Prostate gland (tissue), 2 donors: ENCODE data around the gene SLF1. TPM values are rescaled to one million over a fixed set of nuclear protein-coding genes. Genes with fewer than 3 reads are reported as not detected.

Experiments
- DNase-seq: peaks from one replicate; pipeline ENCODE4 v3.0.0-alpha.2; 2019; ENCODE audit warnings: low spot score
- H3K27ac ChIP-seq, 2 donors: fragments of 200-600 bp; sonication (generic); 2 replicates each; pipeline ENCODE4 v1.5.1; 2017 to 2019
- H3K27me3 ChIP-seq: fragments of 200-600 bp; sonication (generic); replicated peaks from 2 replicates; pipeline ENCODE4 v1.5.1; 2019; ENCODE audit not compliant: insufficient read depth
- H3K36me3 ChIP-seq, 2 donors: fragments of 200-600 bp; sonication (generic); 1 replicate in 1 of 2; 2 replicates in 1 of 2; pipeline versions ENCODE4 v1.5.1 to v1.8.1; 2017 to 2019
- H3K4me1 ChIP-seq: fragments of 200-600 bp; sonication (generic); replicated peaks from 2 replicates; pipeline ENCODE4 v1.5.1; 2019
- H3K4me3 ChIP-seq, 2 donors: fragments of 200-600 bp; sonication (generic); 2 replicates each; pipeline ENCODE4 v1.5.1; 2017 to 2019
- H3K9me3 ChIP-seq: fragments of 200-600 bp; sonication (generic); 2 replicates; pipeline ENCODE4 v1.5.1; 2017
- POLR2A ChIP-seq: fragments of 450-650 bp; IDR thresholded peaks from one replicate; pipeline ENCODE4 v1.6.1; 2016; ENCODE audit warnings: antibody characterized with exemption, mild to moderate bottlenecking
- POLR2AphosphoS5 ChIP-seq: sonication (generic); formaldehyde crosslinking; IDR thresholded peaks from one replicate; pipeline ENCODE4 v1.6.1; 2017; ENCODE audit warnings: antibody characterized with exemption
- WGBS: methylation state at CpG from one replicate; pipeline ENCODE4 v1.1.5; 2018; 5-methylcytosine and 5-hydroxymethylcytosine counted together
- intact Hi-C: fragments of 100-400 bp; cut with DNase I; formaldehyde crosslinking; loops from one replicate; pipeline ENCODE4 v1.14.2; 2022
- total RNA-seq, 2 donors: library from RNA; depleted of rRNA; stranded (reverse); fragments of >200 nt; gene quantifications; one replicate each; pipeline ENCODE4 v1.1.0, GENCODE V29; 2016
- TF ChIP-seq, protein P1 (sequence below), 4 experiments: fragments of 200-600 bp in 2 of 4; fragments of 450-650 bp in 2 of 4; sonication (generic) in 2 of 4; IDR thresholded peaks; 1 replicate in 3 of 4; 2 replicates in 1 of 4; pipeline ENCODE4 v1.5.1; 2016 to 2019; ENCODE audit warnings: antibody characterized with exemption in 4 of 4, mild to moderate bottlenecking in 2 of 4, moderate library complexity in 2 of 4

SLF1 gene
- total RNA-seq, 2 donors from 2014 or later: 4.6 to 34.4 TPM

DNA sequence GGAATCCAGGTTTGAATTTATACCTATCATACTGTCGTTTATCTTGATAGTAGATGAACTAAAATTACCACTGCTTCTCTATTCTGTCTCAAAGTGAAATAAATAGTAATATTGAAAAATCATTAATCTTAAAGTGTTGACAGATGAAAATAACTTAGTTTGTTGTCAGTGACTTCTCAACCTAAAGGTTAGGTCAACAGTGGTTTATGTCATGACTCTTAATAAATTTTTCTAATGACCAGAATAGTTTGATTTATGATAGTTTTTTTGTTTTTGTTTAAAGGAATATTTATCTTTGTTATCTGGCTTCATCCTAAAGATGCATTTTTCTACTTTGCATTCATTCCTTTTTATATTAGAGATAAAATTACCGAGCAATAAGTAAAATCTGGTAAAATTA is 81.1 kb downstream of the SLF1 start:
- no peak for DNase-seq
- no peaks in the 10 kb centered on the region for H3K36me3 ChIP-seq

DNA sequence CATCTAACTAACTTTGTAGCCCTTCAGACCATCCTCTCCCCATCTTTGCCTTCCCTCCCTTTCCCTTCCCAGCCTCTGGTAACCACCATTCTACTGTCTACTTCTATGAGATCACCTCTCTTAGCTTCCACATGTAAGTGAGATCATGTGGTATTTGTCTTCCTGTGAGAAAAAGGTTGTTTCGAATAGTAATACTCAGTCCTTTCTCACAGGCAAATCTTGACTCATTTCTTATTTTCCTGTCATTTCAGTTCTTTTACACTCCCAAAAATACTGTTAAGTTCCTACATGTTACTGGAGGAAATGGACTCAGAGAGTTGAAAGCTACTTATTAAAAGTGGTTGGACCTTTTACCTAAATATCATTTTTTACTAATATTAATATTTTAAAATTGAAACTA is 82.1 kb downstream of the SLF1 start:
- TF ChIP-seq POLR2A (no peak), POLR2AphosphoS5 (no peak)
- TF ChIP-seq, protein P1, sequence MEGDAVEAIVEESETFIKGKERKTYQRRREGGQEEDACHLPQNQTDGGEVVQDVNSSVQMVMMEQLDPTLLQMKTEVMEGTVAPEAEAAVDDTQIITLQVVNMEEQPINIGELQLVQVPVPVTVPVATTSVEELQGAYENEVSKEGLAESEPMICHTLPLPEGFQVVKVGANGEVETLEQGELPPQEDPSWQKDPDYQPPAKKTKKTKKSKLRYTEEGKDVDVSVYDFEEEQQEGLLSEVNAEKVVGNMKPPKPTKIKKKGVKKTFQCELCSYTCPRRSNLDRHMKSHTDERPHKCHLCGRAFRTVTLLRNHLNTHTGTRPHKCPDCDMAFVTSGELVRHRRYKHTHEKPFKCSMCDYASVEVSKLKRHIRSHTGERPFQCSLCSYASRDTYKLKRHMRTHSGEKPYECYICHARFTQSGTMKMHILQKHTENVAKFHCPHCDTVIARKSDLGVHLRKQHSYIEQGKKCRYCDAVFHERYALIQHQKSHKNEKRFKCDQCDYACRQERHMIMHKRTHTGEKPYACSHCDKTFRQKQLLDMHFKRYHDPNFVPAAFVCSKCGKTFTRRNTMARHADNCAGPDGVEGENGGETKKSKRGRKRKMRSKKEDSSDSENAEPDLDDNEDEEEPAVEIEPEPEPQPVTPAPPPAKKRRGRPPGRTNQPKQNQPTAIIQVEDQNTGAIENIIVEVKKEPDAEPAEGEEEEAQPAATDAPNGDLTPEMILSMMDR (IDR thresholded peaks at IDR 0.05): no peak
- Histone ChIP-seq H3K36me3 (no peaks in the 10 kb centered on the region), H3K27me3 (no peaks in the 10 kb centered on the region), H3K9me3 (no peaks in the 10 kb centered on the region), H3K4me1 (no peaks in the 10 kb centered on the region), H3K4me3 (no peak overlapping the region), H3K27ac (no peak overlapping the region)
- no peak for DNase-seq
- 97% methylated on average over 1 of the region's 1 CpG for WGBS
- intact Hi-C loops: no loop called here

More for the DNA sequence above, 81.1 kb downstream of the SLF1 start:
- no peak overlapping the region for H3K4me3 ChIP-seq
- intact Hi-C loops: loop anchor here (10.0 kb wide), 1 partner anchor 1125 kb away; no protein-coding TSS in a partner anchor
- 96% methylated on average over 2 of the region's 2 CpGs for WGBS
- no peaks in the 10 kb centered on the region for H3K9me3 ChIP-seq
- TF ChIP-seq POLR2AphosphoS5: no peak
- no peak for TF ChIP-seq POLR2A
- TF ChIP-seq, protein P1 (IDR thresholded peaks at IDR 0.05): no peak
- no peak overlapping the region for H3K27ac ChIP-seq
- H3K4me1 ChIP-seq: no peaks in the 10 kb centered on the region
- H3K27me3 ChIP-seq: no peaks in the 10 kb centered on the region

DNA sequence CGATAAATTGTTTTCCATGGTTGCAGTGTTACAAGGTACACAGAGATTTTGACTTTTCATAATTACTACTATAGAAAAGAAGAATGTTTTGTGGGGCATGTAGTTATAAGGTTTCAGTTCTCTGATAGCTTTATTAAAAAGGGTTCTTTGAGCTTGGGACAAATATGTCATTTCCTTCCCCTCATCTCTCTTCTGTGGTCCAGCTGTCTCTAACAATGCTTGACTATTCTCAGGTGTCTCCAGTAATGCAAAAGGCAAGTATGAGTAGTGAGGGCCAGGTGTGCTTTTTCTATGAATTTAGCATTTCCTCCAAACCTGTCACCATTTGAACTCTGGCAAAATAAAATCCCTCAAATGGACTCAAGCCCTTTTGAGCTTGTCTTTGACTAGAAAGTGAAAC is 84.3 kb downstream of the SLF1 start:
- Histone ChIP-seq H3K36me3 (no peaks in the 10 kb centered on the region), H3K9me3 (no peaks in the 10 kb centered on the region), H3K4me1 (no peaks in the 10 kb centered on the region), H3K27ac (no peak overlapping the region), H3K4me3 (no peak overlapping the region), H3K27me3 (no peaks in the 10 kb centered on the region)
- DNase-seq: no peak
- WGBS: 97% methylated on average over 1 of the region's 1 CpG
- TF ChIP-seq POLR2A (no peak), POLR2AphosphoS5 (no peak)
- TF ChIP-seq, protein P1 (IDR thresholded peaks at IDR 0.05): no peak
- intact Hi-C loops: no loop called here

DNA sequence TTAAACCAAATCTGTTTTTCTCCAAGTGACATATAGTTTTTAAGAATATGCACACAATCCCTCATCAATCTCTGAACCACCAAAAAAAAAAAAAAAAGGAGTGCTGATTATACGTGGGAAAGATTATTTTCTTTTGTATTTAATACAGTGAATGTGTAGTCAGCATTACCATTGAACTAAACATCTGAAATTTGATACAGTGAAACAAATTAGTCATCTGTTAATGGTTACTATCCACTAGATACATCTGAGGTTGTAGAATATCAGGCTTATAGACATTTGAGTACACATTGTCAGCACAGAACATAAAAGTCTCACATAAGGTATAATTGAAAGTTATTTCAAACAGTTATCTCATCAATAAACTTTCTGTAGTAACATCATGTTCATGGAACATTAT is 87.0 kb downstream of the SLF1 start:
- no peak overlapping the region for H3K27ac ChIP-seq
- no peaks in the 10 kb centered on the region for H3K27me3 ChIP-seq
- H3K4me3 ChIP-seq: no peak overlapping the region
- WGBS: 48% methylated on average over 1 of the region's 1 CpG
- no peak for DNase-seq
- no peaks in the 10 kb centered on the region for H3K4me1 ChIP-seq
- no peak for TF ChIP-seq POLR2AphosphoS5
- TF ChIP-seq, protein P1 (IDR thresholded peaks at IDR 0.05): no peak
- no peak for TF ChIP-seq POLR2A
- intact Hi-C loops: no loop called here
- no peaks in the 10 kb centered on the region for H3K9me3 ChIP-seq
- H3K36me3 ChIP-seq: no peaks in the 10 kb centered on the region

DNA sequence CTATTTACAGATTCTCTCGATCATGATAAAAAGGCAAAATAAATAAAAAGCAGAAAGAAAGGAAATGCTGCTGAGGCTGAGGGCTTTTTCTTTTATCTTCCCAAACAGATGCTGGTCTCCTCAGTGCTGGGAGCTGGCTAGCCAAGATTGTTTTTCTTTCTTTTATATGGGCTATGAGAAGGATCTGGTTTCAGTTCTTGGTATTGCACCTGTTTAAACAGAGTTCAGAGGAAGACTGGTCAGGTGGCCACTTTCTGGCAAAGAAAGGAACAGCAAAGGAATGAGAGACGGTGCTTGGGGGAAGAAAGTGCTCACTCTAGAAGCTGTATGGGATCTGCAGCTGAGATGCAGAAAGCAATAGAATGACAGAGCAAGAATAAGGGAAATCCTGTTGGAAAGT is 88.9 kb downstream of the SLF1 start:
- TF ChIP-seq POLR2AphosphoS5: peak; percentile 86
- TF ChIP-seq, protein P1 (IDR thresholded peaks at IDR 0.05): no peak
- Histone ChIP-seq H3K27me3 (no peaks in the 10 kb centered on the region), H3K36me3 (no peaks in the 10 kb centered on the region), H3K4me3 (no peak overlapping the region), H3K4me1 (no peaks in the 10 kb centered on the region), H3K9me3 (no peaks in the 10 kb centered on the region), H3K27ac (peak overlapping the region in 1 of 2 donors; percentile 29)
- intact Hi-C loops: no loop called here
- 9% methylated on average over 2 of the region's 2 CpGs for WGBS
- peak; percentile 68 for DNase-seq
